Measurements from ENCODE around the gene NOSTRIN. TPM values are rescaled to one million over a fixed set of nuclear protein-coding genes. Genes with fewer than 3 reads are reported as not detected.
"Not testable (repeated sequence)": the region's sequence is repeated elsewhere in the genome, so short reads cannot be mapped to it uniquely, and the experiment has no call there.

Gene NOSTRIN
- total RNA-seq, 1 donor from 2014 or later: not detected

DNA sequence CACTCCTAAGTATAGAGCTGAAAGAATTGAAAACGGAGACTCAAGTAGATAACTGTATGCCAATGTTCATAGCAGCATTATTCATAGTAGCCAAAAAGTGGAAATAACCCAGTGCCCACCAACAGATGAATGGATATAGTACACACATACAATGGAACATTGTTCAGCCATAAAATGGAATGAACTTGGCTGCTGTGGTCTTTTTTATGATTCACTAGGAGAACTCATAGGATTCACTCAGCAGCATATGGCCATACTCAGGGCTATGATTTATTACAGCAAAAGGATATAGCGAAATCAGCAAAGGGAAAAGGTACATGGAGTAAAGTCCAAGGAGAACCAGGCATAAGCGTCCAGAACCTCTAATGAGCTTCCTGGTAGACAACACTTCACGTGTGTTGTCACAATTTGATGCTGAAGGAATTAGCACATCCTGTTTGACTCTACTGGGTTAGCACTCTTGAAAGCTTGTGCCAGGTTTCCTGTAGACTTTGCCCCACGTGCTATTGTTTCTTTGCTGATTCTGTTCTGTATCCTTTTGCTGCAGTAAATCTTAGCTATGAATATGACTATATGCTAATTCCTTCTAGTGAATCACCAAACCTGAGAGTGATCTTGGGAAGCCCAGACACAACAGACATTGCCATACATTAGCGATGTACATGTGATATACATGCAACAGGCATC lies 72.1 kb downstream of the NOSTRIN start:
- intact Hi-C loops (cut with micrococcal nuclease): no loop called here

DNA sequence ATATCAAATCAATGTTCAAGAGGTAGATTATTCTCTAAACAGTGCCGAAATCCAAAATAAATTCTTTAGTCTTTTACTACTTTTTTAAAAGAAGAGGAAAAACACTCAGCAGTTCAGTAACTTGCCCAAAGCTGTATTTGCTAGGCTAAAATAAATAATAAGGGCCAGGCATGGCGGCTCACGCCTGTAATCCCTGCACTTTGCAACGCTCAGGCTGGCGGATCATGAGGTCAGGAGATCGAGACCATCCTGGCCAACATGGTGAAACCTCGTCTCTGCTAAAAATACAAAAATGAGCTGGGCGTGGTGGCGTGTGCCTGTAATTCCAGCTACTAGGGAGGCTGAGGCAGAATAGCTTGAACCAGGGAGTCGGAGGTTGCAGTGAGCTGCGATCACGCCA lies 79.7 kb downstream of the NOSTRIN start:
- intact Hi-C loops (cut with micrococcal nuclease): not testable (repeated sequence)

DNA sequence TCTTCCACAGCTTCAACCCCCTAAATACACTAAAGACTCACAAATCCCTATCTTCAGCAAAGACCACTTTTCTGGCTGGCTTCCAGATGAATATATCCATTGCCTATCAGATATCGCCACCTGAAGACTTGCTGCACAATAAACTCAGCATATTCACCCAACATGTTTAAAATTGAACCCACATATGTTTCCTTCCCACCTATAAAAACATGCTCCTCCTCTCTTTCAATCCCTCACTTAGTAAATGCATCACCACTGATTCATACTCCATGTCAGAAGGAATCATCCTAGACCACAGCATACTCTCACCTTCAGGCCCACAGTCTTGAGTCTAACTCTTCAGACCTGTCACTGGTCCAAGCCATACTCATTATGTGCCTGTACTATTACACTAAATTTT lies 82.5 kb downstream of the NOSTRIN start:
- intact Hi-C loops (cut with micrococcal nuclease): no loop called here

DNA sequence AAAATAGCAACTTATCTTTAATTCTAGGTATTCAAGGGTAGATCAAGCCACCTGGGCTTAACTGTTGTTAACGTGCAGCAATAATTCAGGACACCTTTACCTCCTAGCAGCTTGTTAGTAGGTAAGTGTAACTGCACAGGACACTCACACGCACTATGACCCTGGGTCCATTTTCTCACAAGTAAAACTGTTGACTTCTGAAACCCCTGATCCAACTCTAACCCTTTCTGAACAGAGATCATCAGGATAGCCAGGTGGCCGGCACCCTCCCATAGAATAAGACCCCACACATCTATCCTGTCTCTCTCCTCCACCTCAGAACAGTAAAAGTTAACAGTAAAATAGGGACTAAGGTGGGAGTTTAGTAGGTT lies 87.2 kb downstream of the NOSTRIN start:
- intact Hi-C loops (cut with micrococcal nuclease): loop anchor here (2.0 to 10.0 kb wide), 4 partner anchors 27 to 1595 kb away; partner anchors contain the start of genes B3GALT1, CERS6 and STK39

DNA sequence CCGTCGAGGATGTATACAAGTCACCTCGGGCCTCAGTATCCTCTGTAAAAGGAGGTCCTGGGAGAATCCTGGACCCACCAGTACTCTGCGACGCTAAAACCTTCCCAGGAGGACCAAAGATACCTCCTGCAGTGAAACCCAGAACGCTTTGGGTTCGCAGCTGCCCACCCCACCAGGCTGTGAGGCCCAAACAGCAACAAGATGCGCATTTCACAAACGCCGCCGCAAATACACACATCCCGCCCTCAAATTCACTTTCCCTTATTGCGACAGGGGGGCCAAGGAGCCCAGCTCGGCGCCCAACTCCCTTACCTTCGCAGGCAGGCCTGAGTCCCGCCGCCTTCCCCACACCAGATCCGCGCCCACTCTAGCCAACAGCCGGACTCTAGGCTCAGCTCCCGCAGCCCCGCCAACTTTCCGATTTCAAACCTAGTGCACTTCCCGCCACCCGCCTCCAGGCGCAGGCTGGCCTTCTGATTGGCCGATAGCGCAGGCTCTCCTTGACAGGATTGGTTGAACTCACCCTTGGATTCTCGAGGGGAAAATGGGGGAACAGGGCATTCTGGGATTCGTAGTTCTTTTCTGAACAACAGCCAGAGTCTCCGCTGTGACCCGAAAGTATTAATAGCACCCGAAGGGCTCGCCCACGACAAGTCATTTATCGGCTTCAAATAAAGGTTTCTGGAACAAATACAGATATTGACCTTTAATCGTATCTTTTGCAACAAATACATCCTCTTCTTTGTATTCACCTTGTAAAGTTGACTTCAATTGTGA lies 87.8 kb downstream of the NOSTRIN start, which contains the start of gene SPC25:
SPC25 (minus strand) TSS at position 425 of the 777 bp plus-strand sequence. CDS start 911 bp downstream, outside the sequence.
- intact Hi-C loops (cut with micrococcal nuclease): loop anchor here (2.0 to 10.0 kb wide), 4 partner anchors 27 to 1595 kb away; partner anchors contain the start of genes B3GALT1, CERS6 and STK39

DNA sequence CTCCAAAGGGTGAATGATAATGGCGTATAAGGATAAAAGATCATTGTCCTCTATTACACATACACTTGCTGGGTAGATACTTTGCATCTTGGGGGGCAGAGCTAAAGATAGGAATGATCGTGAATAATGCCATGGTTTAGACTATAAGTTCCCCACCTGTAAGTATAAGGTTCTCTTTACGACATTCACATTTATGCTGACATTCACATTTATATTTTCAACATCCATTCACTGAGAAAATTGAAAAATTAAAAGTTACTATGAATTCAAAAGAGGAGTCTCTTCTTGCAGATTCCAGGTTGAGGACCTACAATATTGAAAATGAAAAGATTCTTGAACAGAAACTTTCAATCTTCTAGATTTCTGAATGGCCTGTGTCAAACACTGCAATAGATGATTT lies 89.9 kb downstream of the NOSTRIN start:
- intact Hi-C loops (cut with micrococcal nuclease): loop anchor here (10.0 kb wide), 2 partner anchors 438 to 1598 kb away; partner anchors contain the start of genes B3GALT1 and CERS6

DNA sequence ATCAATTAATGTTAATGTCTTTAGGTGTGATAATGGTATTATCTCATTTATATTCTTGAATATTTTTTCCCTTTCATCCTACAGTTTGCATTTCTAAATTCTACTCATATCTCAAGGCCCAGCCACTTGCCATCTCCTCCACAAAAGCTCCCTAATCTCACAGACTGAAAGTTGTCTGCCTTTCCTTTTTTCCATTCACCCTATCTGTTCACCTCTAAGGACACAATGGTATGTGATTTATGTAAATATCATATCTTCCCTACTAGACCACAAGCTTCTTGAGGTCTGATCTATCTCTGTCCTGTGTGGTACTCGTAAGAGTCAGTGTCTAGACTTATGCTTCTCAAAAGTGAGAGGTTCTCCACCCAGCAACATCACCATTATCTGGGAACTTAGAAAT lies 91.7 kb downstream of the NOSTRIN start:
- intact Hi-C loops (cut with micrococcal nuclease): loop anchor here (10.0 kb wide), 2 partner anchors 439 to 1599 kb away; partner anchors contain the start of genes B3GALT1 and CERS6

DNA sequence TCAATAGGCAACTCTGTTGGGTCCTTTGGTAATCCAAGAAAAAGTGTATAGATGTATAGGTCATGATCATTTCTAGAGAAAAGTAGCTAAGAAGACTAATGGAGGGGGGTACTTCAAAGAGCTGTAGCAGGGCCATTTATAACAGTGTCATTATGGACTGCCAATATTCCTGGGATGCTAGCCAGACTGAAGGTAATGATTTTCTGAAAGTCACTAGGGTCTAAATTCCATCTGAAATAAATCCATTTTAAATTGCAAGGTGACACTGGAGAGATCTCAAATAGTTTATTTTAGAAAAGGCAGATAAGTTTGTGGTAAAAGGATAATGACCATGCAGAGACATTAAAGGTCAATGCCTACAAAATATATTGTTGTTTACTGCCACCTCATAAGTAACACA lies 92.3 kb downstream of the NOSTRIN start:
- intact Hi-C loops (cut with micrococcal nuclease): loop anchor here (10.0 kb wide), 2 partner anchors 440 to 1600 kb away; partner anchors contain the start of genes B3GALT1 and CERS6

DNA sequence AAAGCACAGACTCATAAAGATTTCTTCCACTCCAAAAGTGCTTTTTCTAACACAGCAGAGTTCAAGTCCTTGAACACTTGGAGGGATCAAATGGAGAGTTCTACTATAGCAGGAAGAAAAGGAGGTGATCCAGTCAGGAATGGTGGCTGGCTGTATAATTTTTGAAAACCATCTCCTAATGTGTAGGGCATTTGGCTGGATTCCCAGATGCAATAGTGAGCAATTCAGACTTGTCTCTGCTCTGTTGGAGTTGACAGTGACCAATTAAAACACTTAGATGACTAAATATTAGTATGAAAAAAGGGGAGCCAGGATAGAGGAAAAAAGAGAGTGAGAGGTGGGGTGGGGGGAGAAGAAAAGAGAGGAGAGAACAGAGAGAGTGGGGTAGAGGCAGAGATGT lies 93.3 kb downstream of the NOSTRIN start:
- intact Hi-C loops (cut with micrococcal nuclease): loop anchor here (10.0 kb wide), 2 partner anchors 441 to 1601 kb away; partner anchors contain the start of genes B3GALT1 and CERS6

DNA sequence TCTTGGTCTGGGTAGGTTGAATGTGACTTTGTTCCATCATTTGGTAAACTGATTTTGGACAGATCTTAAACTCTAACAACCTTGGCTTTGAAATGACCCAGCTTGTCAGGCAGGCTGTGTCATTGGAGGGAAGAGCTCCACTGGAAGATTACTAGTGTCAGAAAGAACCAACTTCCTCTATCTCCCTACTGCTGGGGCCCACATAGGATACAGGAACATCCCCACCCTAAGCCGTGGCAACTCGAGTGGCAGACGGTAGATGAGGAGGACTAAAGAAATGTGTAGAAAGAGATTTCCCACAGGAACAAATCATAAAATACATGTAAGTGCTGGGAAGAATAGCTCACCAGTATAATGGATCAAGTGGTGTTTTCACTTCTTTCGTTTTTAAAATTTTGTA lies 94.3 kb downstream of the NOSTRIN start:
- intact Hi-C loops (cut with micrococcal nuclease): loop anchor here (10.0 kb wide), 2 partner anchors 442 to 1602 kb away; partner anchors contain the start of genes B3GALT1 and CERS6

DNA sequence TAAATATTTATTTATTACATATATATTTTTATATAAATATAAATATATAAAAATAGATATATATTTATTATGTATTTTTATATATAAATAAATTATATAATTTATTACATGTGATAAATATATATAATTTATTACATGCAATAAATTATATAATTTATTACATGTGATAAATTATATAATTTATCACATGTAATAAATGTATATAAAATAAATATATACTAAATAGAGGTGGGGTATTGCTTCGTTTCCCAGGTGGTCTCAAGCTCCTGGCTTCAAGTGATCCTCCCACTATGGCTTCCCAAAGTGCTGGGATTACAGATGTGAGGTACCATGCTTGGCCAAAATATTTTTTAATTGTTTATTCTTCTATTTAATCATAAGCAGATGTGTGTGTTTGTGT lies 95.0 kb downstream of the NOSTRIN start:
- intact Hi-C loops (cut with micrococcal nuclease): loop anchor here (10.0 kb wide), 2 partner anchors 443 to 1603 kb away; partner anchors contain the start of genes B3GALT1 and CERS6

DNA sequence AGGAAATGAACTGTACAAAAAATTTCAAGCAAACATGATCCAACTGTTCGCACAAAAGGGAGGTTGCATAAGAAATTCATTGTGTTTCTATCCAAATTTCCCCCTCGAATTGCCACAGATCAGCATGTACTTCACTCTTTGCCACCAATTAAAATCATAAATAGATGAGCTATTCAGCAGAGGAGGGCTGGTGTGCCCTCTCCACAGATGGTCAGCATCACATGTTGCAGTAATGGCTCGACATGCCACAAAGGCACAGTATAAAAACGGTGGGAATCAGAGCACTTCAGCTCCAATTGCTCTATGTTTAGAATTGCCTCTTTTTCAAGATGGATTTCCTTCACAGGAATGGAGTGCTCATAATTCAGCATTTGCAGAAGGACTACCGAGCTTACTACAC lies 98.6 kb downstream of the NOSTRIN start, which contains the start of gene G6PC2:
G6PC2 (plus strand) TSS at position 289 of the 400 bp plus-strand sequence; CDS start at position 330, 41 bp downstream.
- intact Hi-C loops (cut with micrococcal nuclease): no loop called here

DNA sequence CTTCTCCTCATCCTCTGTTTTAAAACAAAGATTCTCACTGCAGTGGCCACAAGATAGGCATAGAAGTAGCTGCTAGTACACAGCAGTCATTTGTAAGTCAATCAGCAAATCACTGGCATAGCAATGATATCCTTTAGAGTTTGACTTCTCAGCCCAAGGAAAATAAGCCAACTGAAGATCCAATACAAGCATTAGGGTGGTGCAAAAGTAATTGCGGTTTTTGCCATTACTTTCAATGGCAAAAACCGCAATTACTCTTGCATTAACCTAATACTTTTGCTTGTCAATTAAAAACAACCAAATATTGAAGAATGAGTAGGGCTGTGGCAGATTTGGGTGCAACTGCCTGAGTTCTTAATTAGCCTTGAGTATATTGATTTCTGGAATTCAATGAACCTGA lies 101.5 kb downstream of the NOSTRIN start:
- intact Hi-C loops (cut with micrococcal nuclease): no loop called here

DNA sequence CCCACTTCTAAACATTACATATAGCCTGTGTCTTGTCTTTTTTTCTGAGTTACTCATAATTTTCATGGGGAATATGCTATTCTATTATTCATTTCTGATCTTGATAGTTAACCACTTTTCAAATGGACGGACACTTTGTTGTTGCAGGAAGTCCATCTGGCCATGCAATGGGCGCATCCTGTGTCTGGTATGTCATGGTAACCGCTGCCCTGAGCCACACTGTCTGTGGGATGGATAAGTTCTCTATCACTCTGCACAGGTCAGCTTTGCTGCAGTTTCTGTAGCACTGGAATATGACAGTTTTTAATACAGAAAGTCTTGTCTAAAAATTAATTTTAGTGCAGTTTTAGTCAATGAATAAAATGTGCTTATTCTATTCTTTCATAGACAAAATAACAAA lies 101.9 kb downstream of the NOSTRIN start:
- intact Hi-C loops (cut with micrococcal nuclease): no loop called here

DNA sequence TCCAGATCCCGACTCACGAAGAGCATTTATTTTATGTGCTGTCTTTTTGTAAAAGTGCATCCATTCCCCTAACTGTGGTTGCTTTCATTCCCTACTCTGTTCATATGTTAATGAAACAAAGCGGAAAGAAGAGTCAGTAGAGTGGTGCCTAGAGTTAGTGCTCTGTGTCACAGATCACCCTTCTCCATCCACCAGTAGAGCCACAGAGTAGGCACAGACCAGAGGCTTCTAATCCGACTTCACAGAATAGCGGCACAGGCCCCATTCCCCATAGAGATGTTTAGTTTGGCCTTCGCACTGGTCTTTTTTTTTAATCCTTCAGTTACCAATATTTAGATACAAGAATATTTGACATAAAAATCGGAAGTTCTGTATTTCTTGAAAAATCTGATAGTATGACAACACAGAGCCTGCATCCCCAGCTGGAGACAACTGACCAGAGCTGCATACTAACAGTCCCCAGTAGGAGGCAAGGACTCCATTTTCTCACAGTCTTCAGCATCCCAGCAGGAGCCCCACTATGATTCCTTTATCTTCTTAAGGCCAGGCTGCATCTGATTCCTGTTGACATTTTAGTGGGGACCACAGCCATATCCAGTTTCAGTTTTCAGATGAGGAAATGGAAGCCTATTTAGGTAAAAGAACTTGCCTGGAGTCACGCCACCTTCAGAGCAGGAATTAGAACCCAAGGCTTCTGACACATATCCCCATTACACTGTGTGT lies 105.7 kb downstream of the NOSTRIN start:
- intact Hi-C loops (cut with micrococcal nuclease): no loop called here

DNA sequence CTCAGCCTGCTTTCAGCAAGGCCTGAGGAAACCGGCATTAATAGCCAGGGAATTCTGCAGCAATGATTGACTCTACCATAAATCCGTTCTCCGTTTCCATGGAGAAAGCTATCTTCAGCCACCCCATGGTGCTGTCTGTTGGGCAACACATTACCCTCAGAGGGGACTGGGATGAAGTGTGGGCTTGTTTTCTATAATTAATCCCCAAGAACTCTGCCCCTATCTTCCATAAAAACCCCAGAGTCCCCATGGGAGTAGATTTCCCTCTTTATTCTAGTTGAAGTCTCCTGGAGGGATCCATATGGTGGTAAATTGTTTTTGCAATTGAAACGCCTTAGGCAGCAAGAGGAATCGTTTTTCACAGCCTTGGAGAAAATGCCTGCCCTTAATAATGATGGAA lies 107.9 kb downstream of the NOSTRIN start:
- intact Hi-C loops (cut with micrococcal nuclease): no loop called here

DNA sequence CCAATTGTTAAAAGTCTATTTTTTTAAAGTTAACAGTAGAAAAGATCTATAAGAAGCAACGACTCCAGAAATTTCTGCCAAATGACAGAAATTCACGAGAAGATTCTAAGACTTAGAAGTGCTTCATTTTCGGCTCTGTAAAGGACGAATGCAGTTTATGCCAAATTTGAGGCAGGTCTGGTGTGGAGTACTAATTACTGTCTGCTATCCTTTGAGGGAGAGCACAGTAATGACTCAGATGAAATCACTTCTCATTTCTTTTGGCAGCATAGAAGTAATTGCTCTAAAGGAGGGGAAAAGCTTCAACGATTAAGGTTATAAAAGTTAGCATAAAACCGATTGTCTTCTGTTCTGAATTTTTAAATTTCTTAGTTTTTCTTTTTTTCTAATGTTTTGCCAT lies 110.0 kb downstream of the NOSTRIN start:
- intact Hi-C loops (cut with micrococcal nuclease): no loop called here

DNA sequence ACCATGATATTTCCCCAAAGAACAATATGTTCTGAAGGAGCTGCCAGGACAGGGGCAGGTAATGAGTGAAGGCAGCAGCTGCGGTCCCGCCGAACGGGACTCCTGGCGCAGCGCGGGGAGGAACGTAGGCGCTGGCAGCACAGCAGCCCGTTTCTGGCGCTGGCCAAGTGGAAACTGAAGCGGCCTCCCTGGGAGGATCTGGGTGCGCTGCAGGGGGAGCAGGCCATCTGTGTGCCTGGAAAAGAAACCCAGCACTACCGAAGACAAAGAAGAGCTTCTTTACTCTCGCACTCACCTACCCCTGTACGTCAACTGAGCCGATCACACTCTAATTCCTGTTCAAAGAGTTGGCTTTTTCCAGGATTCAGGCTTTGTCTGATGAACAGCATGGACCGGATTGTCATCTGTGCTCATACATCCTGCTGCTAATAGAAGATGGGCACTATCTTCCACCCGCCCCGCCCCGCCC lies 110.5 kb downstream of the NOSTRIN start:
- intact Hi-C loops (cut with micrococcal nuclease): no loop called here

DNA sequence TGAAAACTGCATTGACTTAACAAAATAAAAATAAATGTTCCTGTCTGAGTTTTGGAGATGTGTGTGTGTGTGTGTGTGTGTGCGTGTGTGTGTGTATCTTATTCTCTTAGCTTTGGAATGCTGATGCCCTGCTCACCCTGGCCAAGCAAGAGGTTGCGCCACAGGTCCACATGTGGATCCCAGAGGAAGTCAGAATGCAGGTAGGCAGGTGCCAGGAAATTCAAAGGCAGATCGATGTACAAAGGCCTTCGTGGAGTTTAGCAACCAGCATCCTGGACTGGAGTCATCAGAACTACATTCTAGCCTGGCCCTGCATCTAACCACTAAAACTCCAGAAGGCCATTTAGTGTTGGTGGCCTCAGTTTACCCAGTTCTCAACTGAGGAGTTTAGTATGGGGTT lies 111.1 kb downstream of the NOSTRIN start:
- intact Hi-C loops (cut with micrococcal nuclease): no loop called here
